IMR-90 (cell line): ENCODE results near the gene TENT5A. TPM values are rescaled to one million over a fixed set of nuclear protein-coding genes. Genes with fewer than 3 reads are reported as not detected.

Source experiments
- ATAC-seq: fragments of 200-7000 bp; cut with Tn5 transposase; 2 replicates; pipeline ENCODE4 v1.9.1; 2020; ENCODE audit warnings: low read depth, mild to moderate bottlenecking, moderate library complexity
- BruUV-seq: library from RNA; stranded (reverse); fragments of 400-500 nt; replicated peaks from 2 replicates; lab custom pipeline; 2021; lab: Mats Ljungman, UMichigan
- CTCF ChIA-PET: fragments of 300-600 bp; formaldehyde crosslinking; extraction: SDS; loops from one replicate; lab custom pipeline; 2021; ENCODE audit warnings: antibody characterized with exemption; lab: Yijun Ruan, JAX
- POLR2A ChIA-PET: fragments of 300-600 bp; sonication (Branson Sonifier 250); formaldehyde crosslinking; loops from one replicate; lab custom pipeline; 2022; ENCODE audit warnings: antibody characterized with exemption; ENCODE audit not compliant: unreplicated experiment; lab: Charles Lee
- DNase-seq: peaks from one replicate; pipeline ENCODE4 v3.0.0; 2013
- H2AFZ ChIP-seq: replicated peaks from 2 replicates; pipeline ENCODE3; 2013; ENCODE audit warnings: low read length, mild to moderate bottlenecking; ENCODE audit not compliant: poor library complexity
- H2AK5ac ChIP-seq: 2 replicates; pipeline ENCODE4 v1.6.1; 2013; ENCODE audit warnings: low read depth, low read length, inconsistent platforms
- H2AK9ac ChIP-seq: replicated peaks from 2 replicates; pipeline ENCODE3; 2013; ENCODE audit warnings: mild to moderate bottlenecking, low read depth, low read length, moderate library complexity; ENCODE audit not compliant: poor library complexity
- H2BK120ac ChIP-seq: 2 replicates; pipeline ENCODE4 v1.6.1; 2013; ENCODE audit warnings: low read depth, low read length, inconsistent platforms
- H2BK15ac ChIP-seq: 3 replicates; pipeline ENCODE4 v1.6.1; 2013; ENCODE audit warnings: low read depth, low read length, inconsistent platforms
- H2BK20ac ChIP-seq: 2 replicates; pipeline ENCODE4 v1.6.1; 2013; ENCODE audit warnings: low read depth, mild to moderate bottlenecking, inconsistent platforms, low read length, moderate library complexity
- H2BK5ac ChIP-seq: 2 replicates; pipeline ENCODE4 v1.6.1; 2013; ENCODE audit warnings: mild to moderate bottlenecking, low read depth, low read length, inconsistent platforms; ENCODE audit not compliant: poor library complexity, severe bottlenecking
- H3K14ac ChIP-seq: replicated peaks from 2 replicates; pipeline ENCODE4 v1.6.1; 2013; ENCODE audit warnings: low read depth, low read length, inconsistent platforms
- H3K18ac ChIP-seq: 2 replicates; pipeline ENCODE4 v1.6.1; 2013; ENCODE audit warnings: low read depth, low read length, control low read depth
- H3K23ac ChIP-seq: 2 replicates; pipeline ENCODE4 v1.6.1; 2013; ENCODE audit warnings: low read depth, low read length, inconsistent platforms
- H3K27ac ChIP-seq: 2 replicates; pipeline ENCODE4 v1.5.1; 2013; ENCODE audit warnings: mild to moderate bottlenecking, control low read depth, low read length; ENCODE audit not compliant: insufficient read depth
- H3K27me3 ChIP-seq: 2 replicates; pipeline ENCODE4 v1.6.1; 2013; ENCODE audit warnings: low read length; ENCODE audit not compliant: control insufficient read depth, insufficient read depth
- H3K36me3 ChIP-seq: 2 replicates; pipeline ENCODE4 v1.6.1; 2013; ENCODE audit warnings: low read length, mixed read lengths; ENCODE audit not compliant: control insufficient read depth, insufficient read depth
- H3K4ac ChIP-seq: 2 replicates; pipeline ENCODE4 v1.6.1; 2013; ENCODE audit warnings: low read depth, low read length, inconsistent platforms
- H3K4me1 ChIP-seq: 2 replicates; pipeline ENCODE4 v1.6.1; 2013; ENCODE audit warnings: low read length, mixed read lengths; ENCODE audit not compliant: control insufficient read depth, insufficient read depth
- H3K4me2 ChIP-seq: 2 replicates; pipeline ENCODE4 v1.6.1; 2013; ENCODE audit warnings: low read depth, mild to moderate bottlenecking, control low read depth, low read length, moderate library complexity
- H3K4me3 ChIP-seq: 2 replicates; pipeline ENCODE4 v1.5.1; 2013; ENCODE audit warnings: low read depth, mild to moderate bottlenecking, control low read depth, low read length, moderate library complexity; ENCODE audit not compliant: insufficient read depth
- H3K56ac ChIP-seq: 2 replicates; pipeline ENCODE4 v1.6.1; 2013; ENCODE audit warnings: low read length, inconsistent platforms; ENCODE audit not compliant: insufficient read depth; ENCODE audit errors: extremely low read depth
- H3K79me1 ChIP-seq, 2 experiments: 2 replicates each; pipeline ENCODE4 v1.6.1; 2013; ENCODE audit warnings: low read length in 2 of 2, inconsistent platforms in 1 of 2, low read depth in 1 of 2
- H3K9ac ChIP-seq: 2 replicates; pipeline ENCODE4 v1.6.1; 2013; ENCODE audit warnings: low read depth, low read length, control low read depth
- H3K9me1 ChIP-seq: 2 replicates; pipeline ENCODE4 v1.6.1; 2013; ENCODE audit warnings: low read length, inconsistent platforms; ENCODE audit not compliant: insufficient read depth
- H3K9me3 ChIP-seq: 2 replicates; pipeline ENCODE4 v1.6.1; 2013; ENCODE audit warnings: low read length; ENCODE audit not compliant: control insufficient read depth, insufficient read depth
- H4K20me1 ChIP-seq: 2 replicates; pipeline ENCODE4 v1.6.1; 2013; ENCODE audit warnings: low read length, inconsistent platforms; ENCODE audit not compliant: insufficient read depth
- H4K5ac ChIP-seq: 2 replicates; pipeline ENCODE4 v1.6.1; 2013; ENCODE audit warnings: mild to moderate bottlenecking, low read depth, low read length, control low read depth
- H4K8ac ChIP-seq, 2 experiments: 2 replicates each; pipeline ENCODE4 v1.6.1; 2013; ENCODE audit warnings: low read depth in 2 of 2, low read length in 2 of 2, control low read depth in 1 of 2, inconsistent platforms in 1 of 2
- H4K91ac ChIP-seq: 2 replicates; pipeline ENCODE4 v1.6.1; 2013; ENCODE audit warnings: low read depth, low read length, inconsistent platforms; ENCODE audit not compliant: insufficient read depth
- NFE2L2 ChIP-seq: fragments of 150-350 bp; IDR thresholded peaks from 2 replicates; pipeline ENCODE4 v1.6.1; 2016; ENCODE audit warnings: low read depth, mild to moderate bottlenecking, low read length
- RAD21 ChIP-seq: IDR thresholded peaks from 2 replicates; pipeline ENCODE4 v1.6.1; 2012; ENCODE audit warnings: low read length, improper control_type of control experiment
- RFX5 ChIP-seq: IDR thresholded peaks from 2 replicates; pipeline ENCODE4 v1.8.0; 2012; ENCODE audit warnings: low read depth, mild to moderate bottlenecking, low read length, moderate library complexity
- USF2 ChIP-seq: fragments of 150-350 bp; IDR thresholded peaks from 2 replicates; pipeline ENCODE4 v1.6.1; 2017; ENCODE audit warnings: mild to moderate bottlenecking, antibody characterized with exemption, low read length, low read depth
- WGBS, 2 experiments: methylation state at CpG; one replicate each; pipeline versions ENCODE4 v1.1.5 to v1.1.7; 2013; ENCODE audit warnings: missing lambda C conversion rate in 2 of 2; ENCODE audit not compliant: insufficient read length in 1 of 2; ENCODE audit errors: extremely low coverage in 2 of 2; 5-methylcytosine and 5-hydroxymethylcytosine counted together
- dilution Hi-C: fragments of 300-500 bp; cut with HindIII; formaldehyde crosslinking; loops from one replicate; pipeline ENCODE4 v1.14.3; 2018; ENCODE audit warnings: low sequenced_read_pairs; ENCODE audit not compliant: unreplicated experiment
- in situ Hi-C: fragments of 300-500 bp; cut with MboI; formaldehyde crosslinking; loops from 3 replicates; pipeline ENCODE4 v1.14.3; 2019; ENCODE audit warnings: low sequenced_read_pairs, inconsistent platforms, mixed read lengths
- intact Hi-C: fragments of 100-400 bp; cut with micrococcal nuclease; formaldehyde crosslinking; loops from 2 replicates; pipeline ENCODE4 v1.10.0; 2022
- polyA plus RNA-seq, 3 experiments: library from polyadenylated mRNA; depleted of rRNA; stranded (reverse); fragments of >200 nt; gene quantifications; 2 replicates each; pipeline ENCODE4 v1.2.3, GENCODE V29; 2012; ENCODE audit warnings: low replicate concordance in 1 of 3
- total RNA-seq: library from RNA; depleted of rRNA; stranded (reverse); fragments of >200 nt; gene quantifications from 2 replicates; pipeline ENCODE4 v1.2.3, GENCODE V29; 2012

Gene TENT5A
- total and polyA plus RNA-seq, 2 of the 4 experiments (the other 2 are of a cell fraction): 3.5 to 10.8 TPM

GRCh38 chr6:81770381-81770780 lies 17.9 kb upstream of the TENT5A start:
- Histone ChIP-seq H3K4me2 (no peak overlapping the region), H4K8ac (no peak overlapping the region), H4K20me1 (no peaks in the 10 kb centered on the region), H3K4me3 (no peak overlapping the region), H3K23ac (no peak overlapping the region), H2BK20ac (no peak overlapping the region; the same call in 1 of the 2 replicates), H3K27ac (no peak overlapping the region), H3K56ac (no peak overlapping the region), H2AK5ac (no peak overlapping the region), H2AK9ac (no peak overlapping the region), H2AFZ (no peak overlapping the region), H3K79me1 (no peaks in the 10 kb centered on the region), H3K9me1 (peaks cover 6% of the 10 kb centered on the region; the same call in 1 of the 2 replicates), H2BK120ac (no peak overlapping the region), H3K9me3 (no peaks in the 10 kb centered on the region), H3K27me3 (no peaks in the 10 kb centered on the region), H4K91ac (no peak overlapping the region), H2BK15ac (no peak overlapping the region), H3K18ac (peak overlapping the region; percentile 62; the same call in 1 of the 2 replicates), H3K4ac (no peak overlapping the region), H3K4me1 (peaks cover 11% of the 10 kb centered on the region), H2BK5ac (no peak overlapping the region), H3K36me3 (no peaks in the 10 kb centered on the region), H3K9ac (no peak overlapping the region), H3K14ac (peak overlapping the region; percentile 26; the same call in 1 of the 2 replicates), H4K5ac (0 out of 2 replicates have a peak overlapping the region, but pooled peaks have one; percentile 42)
- dilution Hi-C loops: no loop called here
- intact Hi-C loops: no loop called here
- no TSS peak for BruUV-seq
- no peak for DNase-seq
- POLR2A ChIA-PET: no interaction called here
- in situ Hi-C loops: loop anchor here (25.0 kb wide), 1 partner anchor 1633 kb away; no protein-coding TSS in a partner anchor
- WGBS, 2 experiments: 67% methylated on average over 1 of the region's 1 CpG; no CpG with 5 or more reads in 1 of the 2 experiments
- CTCF ChIA-PET: no interaction called here
- TF ChIP-seq USF2: no peak
- TF ChIP-seq RAD21: no peak
- TF ChIP-seq NFE2L2: no peak
- no peak for TF ChIP-seq RFX5
- ATAC-seq: no peak
